SKM-1 (cell line): ENCODE results near the gene MCTP2.

Experiments used
- DNase-seq: peaks from one replicate; lab custom pipeline; 2025; ENCODE audit not compliant: unreplicated experiment; lab: John Stamatoyannopoulos, UW

Gene MCTP2

GRCh38 chr15:94293411-94294402 lies 62.3 kb downstream of the MCTP2 start:
- DNase-seq = no peak

GRCh38 chr15:94294556-94294955 lies 63.2 kb downstream of the MCTP2 start:
- DNase-seq = no peak

GRCh38 chr15:94295275-94295674 lies 63.9 kb downstream of the MCTP2 start:
- DNase-seq = no peak

- DNase-seq = no peak
These were observed 65.4 kb downstream of the MCTP2 start for GRCh38 chr15:94296717-94297116.

- DNase-seq = no peak
These were observed 66.2 kb downstream of the MCTP2 start for GRCh38 chr15:94297558-94297957.

- DNase-seq = no peak
These were observed 67.0 kb downstream of the MCTP2 start for GRCh38 chr15:94298364-94298763.

GRCh38 chr15:94300612-94301011 lies 69.3 kb downstream of the MCTP2 start:
- no peak for DNase-seq

GRCh38 chr15:94305133-94305532 lies 73.8 kb downstream of the MCTP2 start:
- no peak for DNase-seq

- DNase-seq = peak; percentile 18
These were observed 75.6 kb downstream of the MCTP2 start for GRCh38 chr15:94306700-94307650.

- DNase-seq = no peak
These were observed 81.6 kb downstream of the MCTP2 start for GRCh38 chr15:94312946-94313345.

GRCh38 chr15:94314639-94315038 lies 83.3 kb downstream of the MCTP2 start:
- DNase-seq = no peak

GRCh38 chr15:94317211-94317610 lies 85.8 kb downstream of the MCTP2 start:
- DNase-seq = no peak

- DNase-seq = no peak
These were observed 90.8 kb downstream of the MCTP2 start for GRCh38 chr15:94322141-94322540.

- no peak for DNase-seq
These were observed 91.7 kb downstream of the MCTP2 start for GRCh38 chr15:94323076-94323475.

GRCh38 chr15:94324117-94324826 lies 92.9 kb downstream of the MCTP2 start:
- DNase-seq = peak; percentile 62

- DNase-seq = no peak
These were observed 93.7 kb downstream of the MCTP2 start for GRCh38 chr15:94324835-94325767.

GRCh38 chr15:94327356-94327936 lies 96.1 kb downstream of the MCTP2 start:
- DNase-seq = no peak

GRCh38 chr15:94331731-94332130 lies 100.4 kb downstream of the MCTP2 start:
- DNase-seq = no peak

GRCh38 chr15:94335616-94336015 lies 104.3 kb downstream of the MCTP2 start:
- no peak for DNase-seq
